Measurements from ENCODE around the gene ADAM33.

The ADAM33 gene

GRCh38 chr20:3687655-3688054 lies 5.8 kb upstream of the ADAM33 start:
- no peak for DNase-seq (ENCODE audit: low spot score)
- no peak for TF ChIP-seq CTCF (IDR thresholded peaks at IDR 0.05; ENCODE audit: extremely low read depth, missing control alignments)

- DNase-seq (ENCODE audit: low spot score): no peak
These were observed 5.1 kb upstream of the ADAM33 start for GRCh38 chr20:3686867-3687321.

GRCh38 chr20:3686421-3686820 lies 4.6 kb upstream of the ADAM33 start:
- TF ChIP-seq CTCF (IDR thresholded peaks at IDR 0.05; ENCODE audit: extremely low read depth, missing control alignments): no peak
- DNase-seq (ENCODE audit: low spot score): no peak

More at GRCh38 chr20:3686867-3687321, 5.1 kb upstream of the ADAM33 start:
- TF ChIP-seq CTCF (IDR thresholded peaks at IDR 0.05; ENCODE audit: extremely low read depth, missing control alignments): no peak

- TF ChIP-seq CTCF (IDR thresholded peaks at IDR 0.05; ENCODE audit: extremely low read depth, missing control alignments): no peak
- no peak for DNase-seq (ENCODE audit: low spot score)
These were observed 3.5 kb upstream of the ADAM33 start for GRCh38 chr20:3685341-3685740.

GRCh38 chr20:3681352-3681930 lies 369 bp downstream of the ADAM33 start:
- DNase-seq (ENCODE audit: low spot score): no peak
- no peak for TF ChIP-seq CTCF (IDR thresholded peaks at IDR 0.05; ENCODE audit: extremely low read depth, missing control alignments)

GRCh38 chr20:3680701-3681351 lies 984 bp downstream of the ADAM33 start:
- no peak for TF ChIP-seq CTCF (IDR thresholded peaks at IDR 0.05; ENCODE audit: extremely low read depth, missing control alignments)
- DNase-seq (ENCODE audit: low spot score): no peak

- no peak for DNase-seq (ENCODE audit: low spot score)
- TF ChIP-seq CTCF (IDR thresholded peaks at IDR 0.05; ENCODE audit: extremely low read depth, missing control alignments): no peak
These were observed 1.8 kb downstream of the ADAM33 start for GRCh38 chr20:3679749-3680700.
